Astrocyte of the spinal cord (primary cell): ENCODE data around the gene TXNRD1.

ENCODE experiments used
- DNase-seq: peaks from one replicate; pipeline ENCODE4 v3.0.0; 2011; ENCODE audit warnings: low read depth, low spot score
- H3K4me3 ChIP-seq: 2 replicates; pipeline ENCODE4 v1.5.1; 2011; ENCODE audit warnings: low read depth, mild to moderate bottlenecking, low read length, moderate library complexity
- in situ Hi-C: cut with HindIII; loops from 2 replicates; pipeline ENCODE4 v1.10.0; 2017; ENCODE audit warnings: low sequenced_read_pairs
- TF ChIP-seq, protein P1 (sequence below): IDR thresholded peaks from 2 replicates; pipeline ENCODE4 v1.5.1; 2012; ENCODE audit warnings: low read depth, mild to moderate bottlenecking, low read length, inconsistent platforms

The TXNRD1 gene

DNA sequence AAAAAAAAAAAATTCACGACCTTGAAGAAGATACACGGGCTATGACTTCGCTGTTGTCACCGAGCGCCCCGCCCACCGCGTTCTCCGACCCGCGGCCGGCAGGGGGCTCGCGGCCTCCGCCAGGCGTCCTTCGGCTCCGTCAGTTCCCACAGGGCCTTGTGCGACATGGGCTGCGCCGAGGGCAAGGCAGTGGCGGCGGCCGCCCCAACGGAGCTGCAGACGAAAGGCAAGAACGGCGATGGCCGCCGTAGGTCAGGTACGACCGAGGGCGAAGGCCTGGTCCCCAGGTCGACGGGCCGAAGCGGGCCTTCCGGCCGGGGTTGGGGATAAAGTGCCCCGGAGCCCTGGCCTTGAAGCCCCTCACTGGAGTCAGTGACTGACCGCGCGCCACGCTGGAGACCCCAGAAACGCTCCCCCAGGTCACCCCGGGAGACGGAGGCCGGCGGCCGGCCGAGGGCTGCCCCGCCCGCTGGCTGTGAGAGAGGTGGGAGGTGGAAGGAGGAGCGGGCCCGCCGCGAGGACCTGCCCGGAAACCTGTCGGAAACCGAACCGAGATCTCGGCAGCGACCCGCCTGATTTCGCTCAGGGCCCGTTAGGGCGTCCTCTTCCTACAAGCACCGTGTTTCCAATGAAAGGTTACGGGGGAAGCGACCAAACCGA, at the start of gene TXNRD1:
Gene TXNRD1, plus strand, starts transcription at position 142 of the 660 bp plus-strand sequence. Its CDS starts 24 bp downstream, at position 166.
- H3K4me3 ChIP-seq: peak within 1 kb of the TSS; percentile 56
- TF ChIP-seq, protein P1, sequence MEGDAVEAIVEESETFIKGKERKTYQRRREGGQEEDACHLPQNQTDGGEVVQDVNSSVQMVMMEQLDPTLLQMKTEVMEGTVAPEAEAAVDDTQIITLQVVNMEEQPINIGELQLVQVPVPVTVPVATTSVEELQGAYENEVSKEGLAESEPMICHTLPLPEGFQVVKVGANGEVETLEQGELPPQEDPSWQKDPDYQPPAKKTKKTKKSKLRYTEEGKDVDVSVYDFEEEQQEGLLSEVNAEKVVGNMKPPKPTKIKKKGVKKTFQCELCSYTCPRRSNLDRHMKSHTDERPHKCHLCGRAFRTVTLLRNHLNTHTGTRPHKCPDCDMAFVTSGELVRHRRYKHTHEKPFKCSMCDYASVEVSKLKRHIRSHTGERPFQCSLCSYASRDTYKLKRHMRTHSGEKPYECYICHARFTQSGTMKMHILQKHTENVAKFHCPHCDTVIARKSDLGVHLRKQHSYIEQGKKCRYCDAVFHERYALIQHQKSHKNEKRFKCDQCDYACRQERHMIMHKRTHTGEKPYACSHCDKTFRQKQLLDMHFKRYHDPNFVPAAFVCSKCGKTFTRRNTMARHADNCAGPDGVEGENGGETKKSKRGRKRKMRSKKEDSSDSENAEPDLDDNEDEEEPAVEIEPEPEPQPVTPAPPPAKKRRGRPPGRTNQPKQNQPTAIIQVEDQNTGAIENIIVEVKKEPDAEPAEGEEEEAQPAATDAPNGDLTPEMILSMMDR: peak; percentile 78

DNA sequence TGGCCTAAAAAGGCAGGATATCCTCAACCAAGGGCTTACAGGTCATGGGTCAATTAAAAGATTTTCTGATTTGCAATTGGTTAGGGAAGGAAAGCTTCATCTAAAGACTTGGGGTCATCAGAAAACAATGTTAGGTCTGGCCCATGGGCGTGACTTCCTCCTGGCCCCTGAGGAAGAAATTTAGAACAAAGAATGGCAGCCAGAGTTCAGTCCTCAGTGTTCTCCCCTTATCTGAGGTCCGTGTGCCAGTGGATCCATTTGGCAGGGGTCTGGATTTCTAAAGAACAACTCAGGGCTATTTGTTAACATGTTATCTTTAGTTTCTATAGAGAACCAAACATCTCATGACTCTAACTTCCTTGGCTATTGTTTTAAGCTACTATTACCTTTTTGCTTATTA, 49.8 kb upstream of the TXNRD1 start:
- DNase-seq: no peak
- no peak overlapping the region for H3K4me3 ChIP-seq
- in situ Hi-C loops: no loop called here
- TF ChIP-seq, protein P1: no peak

More for the DNA sequence above, at the start of gene TXNRD1:
- in situ Hi-C loops: no loop called here
- DNase-seq: peak; percentile 80

DNA sequence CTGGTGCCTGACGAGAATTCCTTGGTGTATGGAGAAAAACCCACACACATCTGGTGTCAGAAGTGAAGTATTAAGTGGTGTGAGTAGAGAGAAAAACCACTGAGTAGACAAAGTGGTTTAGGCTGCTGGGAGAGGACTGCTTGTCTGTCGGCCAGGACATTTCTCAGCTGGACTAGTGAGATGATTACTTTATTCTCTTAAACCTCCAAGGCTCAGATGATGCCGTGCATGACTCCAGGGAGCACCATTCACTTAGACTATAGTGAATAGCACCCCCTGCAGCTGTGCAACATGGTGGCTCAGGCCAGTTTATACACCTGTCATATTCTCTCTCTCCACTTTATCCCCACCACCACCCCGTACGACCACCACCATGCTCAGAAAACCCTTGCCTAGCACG, 49.1 kb upstream of the TXNRD1 start:
- TF ChIP-seq, protein P1: no peak
- no peak overlapping the region for H3K4me3 ChIP-seq
- in situ Hi-C loops: no loop called here
- no peak for DNase-seq

GRCh38 chr12:104167519-104168458, 47.8 kb upstream of the TXNRD1 start:
- H3K4me3 ChIP-seq: no peak overlapping the region
- TF ChIP-seq, protein P1: no peak
- no peak for DNase-seq
- in situ Hi-C loops: no loop called here

DNA sequence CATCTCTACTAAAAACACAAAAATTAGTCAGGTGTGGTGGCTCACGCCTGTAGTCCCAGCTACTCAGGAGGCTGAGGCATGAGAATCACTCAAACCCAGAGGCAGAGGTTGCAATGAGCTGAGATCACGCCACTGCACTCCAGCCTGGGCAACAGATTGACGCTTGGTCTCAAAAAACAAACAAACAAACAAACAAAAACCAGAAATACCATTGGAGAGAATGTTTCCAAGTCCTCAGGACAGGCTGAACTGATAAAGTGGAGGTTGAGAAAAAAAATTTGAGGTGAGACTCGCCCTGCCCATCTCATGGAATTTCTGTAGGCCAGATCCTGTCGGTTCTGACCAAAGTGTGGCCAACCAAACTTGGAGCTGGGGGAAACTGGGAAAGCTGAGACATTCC, 47.0 kb upstream of the TXNRD1 start:
- no peak overlapping the region for H3K4me3 ChIP-seq
- DNase-seq: no peak
- in situ Hi-C loops: no loop called here
- TF ChIP-seq, protein P1: no peak

- in situ Hi-C loops: no loop called here
- TF ChIP-seq, protein P1: no peak
- no peak overlapping the region for H3K4me3 ChIP-seq
- no peak for DNase-seq
These were observed 43.6 kb upstream of the TXNRD1 start for GRCh38 chr12:104171785-104172569.
